HEK293 (cell line): ENCODE measurements around the gene SRCIN1.

Source experiments
- CTCF ChIA-PET: fragments of 350-600 bp; formaldehyde crosslinking; extraction: SDS; loops from one replicate; lab custom pipeline; 2021; ENCODE audit warnings: antibody characterized with exemption; lab: Yijun Ruan, JAX
- POLR2A ChIA-PET: fragments of 300-600 bp; formaldehyde crosslinking; extraction: SDS; loops from one replicate; lab custom pipeline; 2020; ENCODE audit warnings: antibody characterized with exemption, inconsistent platforms; lab: Yijun Ruan, JAX
- H3K27ac ChIP-seq: fragments of 200-500 bp; sonication (Bioruptor generic); 2 replicates; pipeline ENCODE4 v1.5.1; 2014; ENCODE audit warnings: low read depth, low read length, control low read depth, inconsistent platforms; ENCODE audit errors: extremely low read depth
- H3K36me3 ChIP-seq, 2 experiments: fragments of 200-500 bp in 1 of 2; sonication (Bioruptor generic) in 1 of 2; 1 replicate in 1 of 2; 2 replicates in 1 of 2; pipeline ENCODE4 v1.5.1; 2014 to 2017; ENCODE audit warnings: inconsistent platforms in 2 of 2, low read length in 2 of 2; ENCODE audit not compliant: control insufficient read depth in 2 of 2, insufficient read depth in 1 of 2
- H3K4me1 ChIP-seq: fragments of 200-500 bp; sonication (Bioruptor generic); 2 replicates; pipeline ENCODE4 v1.5.1; 2014; ENCODE audit warnings: mild to moderate bottlenecking, low read length, inconsistent platforms; ENCODE audit not compliant: control insufficient read depth, insufficient read depth
- H3K4me3 ChIP-seq: 2 replicates; pipeline ENCODE4 v1.5.1; 2011; ENCODE audit warnings: low read depth, mild to moderate bottlenecking, control low read depth, low read length, moderate library complexity
- H3K9me3 ChIP-seq: fragments of 200-500 bp; sonication (Bioruptor generic); 2 replicates; pipeline ENCODE4 v1.5.1; 2014; ENCODE audit warnings: low read depth, low read length, inconsistent platforms; ENCODE audit not compliant: control insufficient read depth, insufficient read depth
- AEBP2 ChIP-seq: fragments of 450-650 bp; formaldehyde crosslinking; IDR thresholded peaks from 2 replicates; pipeline ENCODE4 v1.5.1; 2016; ENCODE audit warnings: missing biosample characterization, missing genetic modification characterization, borderline replicate concordance
- EGR2 ChIP-seq: fragments of 450-650 bp; formaldehyde crosslinking; IDR thresholded peaks from 2 replicates; pipeline ENCODE4 v1.5.1; 2016; ENCODE audit warnings: low read depth, missing biosample characterization, missing genetic modification characterization
- GLIS1 ChIP-seq: fragments of 450-650 bp; formaldehyde crosslinking; IDR thresholded peaks from 2 replicates; pipeline ENCODE4 v1.5.1; 2016; ENCODE audit warnings: missing biosample characterization, missing genetic modification characterization
- GLIS2 ChIP-seq: fragments of 450-650 bp; formaldehyde crosslinking; IDR thresholded peaks from 2 replicates; pipeline ENCODE4 v1.5.1; 2016; ENCODE audit warnings: missing biosample characterization, missing genetic modification characterization
- KLF16 ChIP-seq: fragments of 450-650 bp; formaldehyde crosslinking; IDR thresholded peaks from 2 replicates; pipeline ENCODE4 v1.5.1; 2017; ENCODE audit warnings: missing biosample characterization, missing genetic modification characterization
- KLF17 ChIP-seq: fragments of 450-650 bp; formaldehyde crosslinking; IDR thresholded peaks from 2 replicates; pipeline ENCODE4 v1.5.1; 2016; ENCODE audit warnings: missing biosample characterization, missing genetic modification characterization
- KLF9 ChIP-seq: fragments of 450-650 bp; formaldehyde crosslinking; IDR thresholded peaks from 2 replicates; pipeline ENCODE4 v1.5.1; 2016; ENCODE audit warnings: missing biosample characterization, missing genetic modification characterization, low read depth
- PBX3 ChIP-seq: sonication (generic); formaldehyde crosslinking; IDR thresholded peaks from 2 replicates; pipeline ENCODE4 v1.8.1; 2022; ENCODE audit warnings: mild to moderate bottlenecking, moderate library complexity, missing genetic modification reagents
- SCRT1 ChIP-seq: fragments of 450-650 bp; formaldehyde crosslinking; IDR thresholded peaks from 2 replicates; pipeline ENCODE4 v1.5.1; 2016; ENCODE audit warnings: missing biosample characterization, missing genetic modification characterization, borderline replicate concordance
- TCF7L2 ChIP-seq: IDR thresholded peaks from 2 replicates; pipeline ENCODE4 v1.6.1; 2011; ENCODE audit warnings: low read depth, mild to moderate bottlenecking, inconsistent platforms, low read length, moderate library complexity, borderline replicate concordance
- ZBTB10 ChIP-seq: fragments of 450-650 bp; formaldehyde crosslinking; IDR thresholded peaks from 2 replicates; pipeline ENCODE4 v1.5.1; 2016; ENCODE audit warnings: missing biosample characterization, missing genetic modification characterization
- ZBTB20 ChIP-seq: fragments of 450-650 bp; formaldehyde crosslinking; IDR thresholded peaks from 2 replicates; pipeline ENCODE4 v1.5.1; 2016; ENCODE audit warnings: missing biosample characterization, missing genetic modification characterization
- ZBTB26 ChIP-seq: fragments of 450-650 bp; formaldehyde crosslinking; optimal IDR thresholded peaks from 2 replicates; pipeline ENCODE3; 2016; ENCODE audit warnings: missing biosample characterization, mild to moderate bottlenecking, missing genetic modification characterization
- ZFHX2 ChIP-seq: fragments of 450-650 bp; formaldehyde crosslinking; conservative IDR thresholded peaks from 2 replicates; pipeline ENCODE4 v1.5.1; 2016; ENCODE audit warnings: missing biosample characterization, missing genetic modification characterization
- ZIC2 ChIP-seq: fragments of 450-650 bp; formaldehyde crosslinking; IDR thresholded peaks from 2 replicates; pipeline ENCODE4 v1.5.1; 2016; ENCODE audit warnings: missing biosample characterization, missing genetic modification characterization
- ZNF10 ChIP-seq: fragments of 450-650 bp; formaldehyde crosslinking; IDR thresholded peaks from 2 replicates; pipeline ENCODE4 v1.5.1; 2017; ENCODE audit warnings: missing biosample characterization, missing genetic modification characterization
- ZNF155 ChIP-seq: fragments of 450-650 bp; formaldehyde crosslinking; IDR thresholded peaks from 2 replicates; pipeline ENCODE4 v1.5.1; 2016; ENCODE audit warnings: missing biosample characterization, missing genetic modification characterization
- ZNF16 ChIP-seq: fragments of 450-650 bp; formaldehyde crosslinking; IDR thresholded peaks from 2 replicates; pipeline ENCODE4 v1.5.1; 2016; ENCODE audit warnings: low read depth, missing biosample characterization, missing genetic modification characterization
- ZNF174 ChIP-seq: fragments of 450-650 bp; formaldehyde crosslinking; IDR thresholded peaks from 2 replicates; pipeline ENCODE4 v1.5.0; 2017; ENCODE audit warnings: missing biosample characterization, mild to moderate bottlenecking, missing genetic modification characterization
- ZNF211 ChIP-seq: fragments of 450-650 bp; formaldehyde crosslinking; IDR thresholded peaks from 2 replicates; pipeline ENCODE4 v1.5.1; 2016; ENCODE audit warnings: low read depth, missing biosample characterization, missing genetic modification characterization
- ZNF223 ChIP-seq: fragments of 450-650 bp; formaldehyde crosslinking; IDR thresholded peaks from 2 replicates; pipeline ENCODE4 v1.5.1; 2016; ENCODE audit warnings: missing biosample characterization, missing genetic modification characterization
- ZNF335 ChIP-seq: fragments of 450-650 bp; formaldehyde crosslinking; conservative IDR thresholded peaks from 2 replicates; pipeline ENCODE4 v1.5.1; 2016; ENCODE audit warnings: missing biosample characterization, missing genetic modification characterization
- ZNF449 ChIP-seq: fragments of 450-650 bp; formaldehyde crosslinking; IDR thresholded peaks from 2 replicates; pipeline ENCODE4 v1.5.1; 2017; ENCODE audit warnings: missing biosample characterization, mild to moderate bottlenecking, missing genetic modification characterization, moderate library complexity
- ZNF548 ChIP-seq: fragments of 450-650 bp; formaldehyde crosslinking; IDR thresholded peaks from 2 replicates; pipeline ENCODE4 v1.5.1; 2016; ENCODE audit warnings: missing biosample characterization, missing genetic modification characterization
- ZNF560 ChIP-seq: fragments of 450-650 bp; formaldehyde crosslinking; IDR thresholded peaks from 2 replicates; pipeline ENCODE4 v1.5.1; 2017; ENCODE audit warnings: missing biosample characterization, missing genetic modification characterization, borderline replicate concordance
- ZNF561 ChIP-seq: fragments of 450-650 bp; IDR thresholded peaks from 2 replicates; pipeline ENCODE4 v1.5.1; 2018; ENCODE audit warnings: missing biosample characterization, missing genetic modification characterization, borderline replicate concordance
- ZNF645 ChIP-seq: fragments of 450-650 bp; formaldehyde crosslinking; IDR thresholded peaks from 2 replicates; pipeline ENCODE4; 2016; ENCODE audit warnings: missing biosample characterization, missing genetic modification characterization

SRCIN1 gene

GRCh38 chr17:38510421-38511149, 95.2 kb downstream of the SRCIN1 start:
- Histone ChIP-seq H3K27ac (peak overlapping the region; percentile 36; the same call in 1 of the 2 replicates), H3K4me3 (no peak overlapping the region; the same call in 1 of the 2 replicates), H3K4me1 (no peaks in the 10 kb centered on the region), H3K36me3 (no peaks in the 10 kb centered on the region), H3K9me3 (no peaks in the 10 kb centered on the region)
- CTCF ChIA-PET, result interaction anchor here (0.5 to 11.1 kb wide), 12 partner anchors 18 to 164 kb away, joined by 3 to 128 read pairs (median 4); partner anchors contain the start of gene EPOP
- POLR2A ChIA-PET, result no interaction called here
- TF ChIP-seq GLIS2 (tag by site-specific recombination), result peak; percentile 47; the same call in 1 of the 2 replicates
- peak; percentile 69 for TF ChIP-seq ZFHX2 (tag by site-specific recombination)
- no peak for TF ChIP-seq PBX3 (CRISPR knock-in tag)
- TF ChIP-seq ZNF548 (tag by site-specific recombination), result no peak
- peak; percentile 52; the same call in 1 of the 2 replicates for TF ChIP-seq ZNF223
- TF ChIP-seq ZNF645 (tag by site-specific recombination), result no peak
- peak; percentile 73 for TF ChIP-seq GLIS1 (tag by site-specific recombination)
- TF ChIP-seq KLF16 (tag by site-specific recombination), result no peak
- no peak for TF ChIP-seq ZNF16 (tag by site-specific recombination)
- no peak for TF ChIP-seq AEBP2 (tag by site-specific recombination)
- no peak for TF ChIP-seq TCF7L2
- TF ChIP-seq ZNF561, result peak; percentile 48; the same call in 1 of the 2 replicates
- 0 out of 2 replicates have a peak, but pooled peaks have one; percentile 26 for TF ChIP-seq ZIC2 (tag by site-specific recombination)
- TF ChIP-seq EGR2 (tag by site-specific recombination), result peak; percentile 38; the same call in 1 of the 2 replicates
- TF ChIP-seq ZBTB10 (tag by site-specific recombination), result no peak
- TF ChIP-seq KLF9 (tag by site-specific recombination), result 0 out of 2 replicates have a peak, but pooled peaks have one; percentile 9
- no peak for TF ChIP-seq KLF17 (tag by site-specific recombination)
- no peak for TF ChIP-seq ZNF211
- TF ChIP-seq ZNF335, result peak; percentile 22; the same call in 1 of the 2 replicates
- TF ChIP-seq ZNF560, result 0 out of 2 replicates have a peak, but pooled peaks have one; percentile 19
- TF ChIP-seq ZNF10, result no peak
- no peak for TF ChIP-seq ZNF174 (tag by site-specific recombination)
- no peak for TF ChIP-seq SCRT1 (tag by site-specific recombination)
- no peak for TF ChIP-seq ZNF449
- no peak for TF ChIP-seq ZNF155 (tag by site-specific recombination)
- TF ChIP-seq ZBTB26, result peak; percentile 39
- 0 out of 2 replicates have a peak, but pooled peaks have one; percentile 20 for TF ChIP-seq ZBTB20
